GM19099 (cell line): Measurements from ENCODE around the gene INTS1.

Experiments used
- POLR2A ChIP-seq: IDR thresholded peaks from 3 replicates; pipeline ENCODE4 v1.6.1; 2011; ENCODE audit warnings: low read depth; ENCODE audit not compliant: insufficient read length; ENCODE audit errors: extremely low read depth

The INTS1 gene

GRCh38 chr7:1544178-1544895 is 40.1 kb upstream of the INTS1 start:
- no peak for TF ChIP-seq POLR2A

GRCh38 chr7:1543826-1544177 is 39.6 kb upstream of the INTS1 start:
- TF ChIP-seq POLR2A: no peak

GRCh38 chr7:1542841-1543747 is 38.9 kb upstream of the INTS1 start:
- no peak for TF ChIP-seq POLR2A

GRCh38 chr7:1542329-1542728 is 38.1 kb upstream of the INTS1 start:
- TF ChIP-seq POLR2A: no peak

- no peak for TF ChIP-seq POLR2A
Observed at GRCh38 chr7:1541431-1542162, 37.4 kb upstream of the INTS1 start.

- TF ChIP-seq POLR2A: no peak
Observed at GRCh38 chr7:1540776-1541271, 36.6 kb upstream of the INTS1 start.

GRCh38 chr7:1539882-1540775 is 35.9 kb upstream of the INTS1 start:
- no peak for TF ChIP-seq POLR2A

- no peak for TF ChIP-seq POLR2A
Observed at GRCh38 chr7:1539181-1539881, 35.1 kb upstream of the INTS1 start.

GRCh38 chr7:1538544-1539180 is 34.5 kb upstream of the INTS1 start:
- no peak for TF ChIP-seq POLR2A

GRCh38 chr7:1537535-1538412 is 33.6 kb upstream of the INTS1 start:
- TF ChIP-seq POLR2A: no peak

- no peak for TF ChIP-seq POLR2A
Observed at GRCh38 chr7:1536743-1537534, 32.8 kb upstream of the INTS1 start.

GRCh38 chr7:1536455-1536742 is 32.2 kb upstream of the INTS1 start:
- no peak for TF ChIP-seq POLR2A
